ENCODE data around the gene EXOC1. TPM values are rescaled to one million over a fixed set of nuclear protein-coding genes. Genes with fewer than 3 reads are reported as not detected.

EXOC1 gene
- total and polyA plus RNA-seq, 10 of the 15 experiments (the other 5 are each of a cell fraction or from before 2014, with no cell fraction given), result 11.8 to 36.6 (median 21.1) TPM

DNA sequence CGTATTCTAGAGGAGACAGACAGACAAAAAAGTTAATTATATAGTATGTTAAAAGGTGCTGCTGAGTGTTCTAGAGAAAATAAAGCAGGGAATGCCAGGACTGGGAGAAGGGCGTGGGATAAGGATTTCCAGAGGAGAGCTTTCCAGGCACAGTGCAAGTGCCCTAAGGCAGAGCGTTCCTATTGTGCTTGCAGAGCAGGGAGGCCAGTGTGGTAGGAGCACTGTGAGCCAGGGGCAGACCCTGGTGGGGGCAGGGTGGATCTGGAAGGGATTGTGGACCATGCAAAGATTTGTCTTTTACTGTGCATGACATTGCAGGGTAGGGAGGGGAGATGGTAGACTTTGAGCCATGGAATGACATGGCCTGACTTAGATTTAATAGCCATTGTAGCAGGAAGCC lies 25.8 kb downstream of the EXOC1 start:
- in situ Hi-C loops (cut with MboI), result no loop called here
- Histone ChIP-seq H3K9me3 (replicated peaks; ENCODE audit: control insufficient read depth, insufficient read depth, low read length) (no peaks in the 10 kb centered on the region; the same call in 2 of the 3 replicates), H2AFZ (ENCODE audit: control insufficient read depth, low read depth, low read length) (no peak overlapping the region), H3K9ac (ENCODE audit: control insufficient read depth, insufficient read depth, low read length) (no peak overlapping the region), H3K27me3 (replicated peaks in 1 of 2; ENCODE audit: control insufficient read depth in 2 of 2, insufficient read depth in 2 of 2, low read length in 1 of 2) (no peaks in the 10 kb centered on the region), H3K4me3 (no peak overlapping the region), H3K36me3 (ENCODE audit: control insufficient read depth in 2 of 2, insufficient read depth in 2 of 2, low read length in 1 of 2) (peaks cover 0 to 11% of the 10 kb centered on the region in 2 experiments; a peak in 1 of 4 replicates), H4K20me1 (ENCODE audit: control insufficient read depth, insufficient read depth) (no peaks in the 10 kb centered on the region), H3K4me2 (ENCODE audit: control insufficient read depth, insufficient read depth) (no peak overlapping the region), H3K79me2 (ENCODE audit: control insufficient read depth, insufficient read depth, low read length) (no peaks in the 10 kb centered on the region), H3K27ac (ENCODE audit: control insufficient read depth, insufficient read depth) (no peak overlapping the region), H3K4me1 (ENCODE audit: control insufficient read depth, insufficient read depth, low read length) (no peaks in the 10 kb centered on the region)
- DNase-seq (ENCODE audit: low read depth, low spot score) (no peak), ATAC-seq (no peak), FAIRE-seq (no peak)
- 89% methylated on average over 3 of the region's 3 CpGs for WGBS (ENCODE audit: insufficient coverage, insufficient replicate concordance, low lambda C conversion rate, missing lambda C conversion rate)
- no TSS peak for BruUV-seq (replicated peaks)
- RAD21 ChIA-PET (ENCODE audit: unreplicated experiment), result no interaction called here
- POLR2A ChIA-PET, result no interaction called here
- intact Hi-C loops (cut with micrococcal nuclease; ENCODE audit: unreplicated experiment), result no loop called here
- CTCF ChIA-PET, result interaction anchor here (1.5 kb wide), 1 partner anchor 9 kb away, joined by 3 read pairs; no protein-coding TSS in a partner anchor
- SMC1A ChIA-PET (ENCODE audit: uncharacterized antibody, unreplicated experiment), result interaction anchor here (1.4 to 2.2 kb wide), 2 partner anchors 13 to 68 kb away, joined by 3 to 6 read pairs; no protein-coding TSS in a partner anchor
- TF ChIP-seq SIN3A (IDR thresholded peaks at IDR 0.05; ENCODE audit: low read depth, low read length) (no peak), ESRRA (IDR thresholded peaks at IDR 0.05; ENCODE audit: low read length) (no peak), YY1 (IDR thresholded peaks at IDR 0.05; ENCODE audit: low read depth, low read length) (no peak), NR2C1 (IDR thresholded peaks at IDR 0.05) (no peak), KLF5 (IDR thresholded peaks at IDR 0.05; ENCODE audit: partially characterized antibody) (no peak), MYB (IDR thresholded peaks at IDR 0.05; ENCODE audit: borderline replicate concordance, low read depth, low read length) (no peak)
- TF ChIP-seq, protein P1, sequence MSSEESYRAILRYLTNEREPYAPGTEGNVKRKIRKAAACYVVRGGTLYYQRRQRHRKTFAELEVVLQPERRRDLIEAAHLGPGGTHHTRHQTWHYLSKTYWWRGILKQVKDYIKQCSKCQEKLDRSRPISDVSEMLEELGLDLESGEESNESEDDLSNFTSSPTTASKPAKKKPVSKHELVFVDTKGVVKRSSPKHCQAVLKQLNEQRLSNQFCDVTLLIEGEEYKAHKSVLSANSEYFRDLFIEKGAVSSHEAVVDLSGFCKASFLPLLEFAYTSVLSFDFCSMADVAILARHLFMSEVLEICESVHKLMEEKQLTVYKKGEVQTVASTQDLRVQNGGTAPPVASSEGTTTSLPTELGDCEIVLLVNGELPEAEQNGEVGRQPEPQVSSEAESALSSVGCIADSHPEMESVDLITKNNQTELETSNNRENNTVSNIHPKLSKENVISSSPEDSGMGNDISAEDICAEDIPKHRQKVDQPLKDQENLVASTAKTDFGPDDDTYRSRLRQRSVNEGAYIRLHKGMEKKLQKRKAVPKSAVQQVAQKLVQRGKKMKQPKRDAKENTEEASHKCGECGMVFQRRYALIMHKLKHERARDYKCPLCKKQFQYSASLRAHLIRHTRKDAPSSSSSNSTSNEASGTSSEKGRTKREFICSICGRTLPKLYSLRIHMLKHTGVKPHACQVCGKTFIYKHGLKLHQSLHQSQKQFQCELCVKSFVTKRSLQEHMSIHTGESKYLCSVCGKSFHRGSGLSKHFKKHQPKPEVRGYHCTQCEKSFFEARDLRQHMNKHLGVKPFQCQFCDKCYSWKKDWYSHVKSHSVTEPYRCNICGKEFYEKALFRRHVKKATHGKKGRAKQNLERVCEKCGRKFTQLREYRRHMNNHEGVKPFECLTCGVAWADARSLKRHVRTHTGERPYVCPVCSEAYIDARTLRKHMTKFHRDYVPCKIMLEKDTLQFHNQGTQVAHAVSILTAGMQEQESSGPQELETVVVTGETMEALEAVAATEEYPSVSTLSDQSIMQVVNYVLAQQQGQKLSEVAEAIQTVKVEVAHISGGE (CRISPR knock-in tag; IDR thresholded peaks at IDR 0.05), result no peak
- TF ChIP-seq, protein P2, sequence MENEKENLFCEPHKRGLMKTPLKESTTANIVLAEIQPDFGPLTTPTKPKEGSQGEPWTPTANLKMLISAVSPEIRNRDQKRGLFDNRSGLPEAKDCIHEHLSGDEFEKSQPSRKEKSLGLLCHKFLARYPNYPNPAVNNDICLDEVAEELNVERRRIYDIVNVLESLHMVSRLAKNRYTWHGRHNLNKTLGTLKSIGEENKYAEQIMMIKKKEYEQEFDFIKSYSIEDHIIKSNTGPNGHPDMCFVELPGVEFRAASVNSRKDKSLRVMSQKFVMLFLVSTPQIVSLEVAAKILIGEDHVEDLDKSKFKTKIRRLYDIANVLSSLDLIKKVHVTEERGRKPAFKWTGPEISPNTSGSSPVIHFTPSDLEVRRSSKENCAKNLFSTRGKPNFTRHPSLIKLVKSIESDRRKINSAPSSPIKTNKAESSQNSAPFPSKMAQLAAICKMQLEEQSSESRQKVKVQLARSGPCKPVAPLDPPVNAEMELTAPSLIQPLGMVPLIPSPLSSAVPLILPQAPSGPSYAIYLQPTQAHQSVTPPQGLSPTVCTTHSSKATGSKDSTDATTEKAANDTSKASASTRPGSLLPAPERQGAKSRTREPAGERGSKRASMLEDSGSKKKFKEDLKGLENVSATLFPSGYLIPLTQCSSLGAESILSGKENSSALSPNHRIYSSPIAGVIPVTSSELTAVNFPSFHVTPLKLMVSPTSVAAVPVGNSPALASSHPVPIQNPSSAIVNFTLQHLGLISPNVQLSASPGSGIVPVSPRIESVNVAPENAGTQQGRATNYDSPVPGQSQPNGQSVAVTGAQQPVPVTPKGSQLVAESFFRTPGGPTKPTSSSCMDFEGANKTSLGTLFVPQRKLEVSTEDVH (IDR thresholded peaks at IDR 0.05; ENCODE audit: low read depth, partially characterized antibody), result no peak
- TF ChIP-seq, protein P3, sequence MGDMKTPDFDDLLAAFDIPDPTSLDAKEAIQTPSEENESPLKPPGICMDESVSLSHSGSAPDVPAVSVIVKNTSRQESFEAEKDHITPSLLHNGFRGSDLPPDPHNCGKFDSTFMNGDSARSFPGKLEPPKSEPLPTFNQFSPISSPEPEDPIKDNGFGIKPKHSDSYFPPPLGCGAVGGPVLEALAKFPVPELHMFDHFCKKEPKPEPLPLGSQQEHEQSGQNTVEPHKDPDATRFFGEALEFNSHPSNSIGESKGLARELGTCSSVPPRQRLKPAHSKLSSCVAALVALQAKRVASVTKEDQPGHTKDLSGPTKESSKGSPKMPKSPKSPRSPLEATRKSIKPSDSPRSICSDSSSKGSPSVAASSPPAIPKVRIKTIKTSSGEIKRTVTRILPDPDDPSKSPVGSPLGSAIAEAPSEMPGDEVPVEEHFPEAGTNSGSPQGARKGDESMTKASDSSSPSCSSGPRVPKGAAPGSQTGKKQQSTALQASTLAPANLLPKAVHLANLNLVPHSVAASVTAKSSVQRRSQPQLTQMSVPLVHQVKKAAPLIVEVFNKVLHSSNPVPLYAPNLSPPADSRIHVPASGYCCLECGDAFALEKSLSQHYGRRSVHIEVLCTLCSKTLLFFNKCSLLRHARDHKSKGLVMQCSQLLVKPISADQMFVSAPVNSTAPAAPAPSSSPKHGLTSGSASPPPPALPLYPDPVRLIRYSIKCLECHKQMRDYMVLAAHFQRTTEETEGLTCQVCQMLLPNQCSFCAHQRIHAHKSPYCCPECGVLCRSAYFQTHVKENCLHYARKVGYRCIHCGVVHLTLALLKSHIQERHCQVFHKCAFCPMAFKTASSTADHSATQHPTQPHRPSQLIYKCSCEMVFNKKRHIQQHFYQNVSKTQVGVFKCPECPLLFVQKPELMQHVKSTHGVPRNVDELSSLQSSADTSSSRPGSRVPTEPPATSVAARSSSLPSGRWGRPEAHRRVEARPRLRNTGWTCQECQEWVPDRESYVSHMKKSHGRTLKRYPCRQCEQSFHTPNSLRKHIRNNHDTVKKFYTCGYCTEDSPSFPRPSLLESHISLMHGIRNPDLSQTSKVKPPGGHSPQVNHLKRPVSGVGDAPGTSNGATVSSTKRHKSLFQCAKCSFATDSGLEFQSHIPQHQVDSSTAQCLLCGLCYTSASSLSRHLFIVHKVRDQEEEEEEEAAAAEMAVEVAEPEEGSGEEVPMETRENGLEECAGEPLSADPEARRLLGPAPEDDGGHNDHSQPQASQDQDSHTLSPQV (IDR thresholded peaks at IDR 0.05), result no peak

Measured in GM12878 (cell line).